Small intestine (tissue), 7 donors: Measurements from ENCODE around the gene BATF. TPM values are rescaled to one million over a fixed set of nuclear protein-coding genes. Genes with fewer than 3 reads are reported as not detected.

ENCODE experiments used
- DNase-seq, 2 donors: peaks; one replicate each; pipeline versions ENCODE4 v3.0.0 to v3.0.0-alpha.2; 2013
- FAIRE-seq: peaks from 2 replicates; lab custom pipeline; 2012; peaks lifted over from hg19 to GRCh38; lab: Jason Lieb, UNC
- H3K27ac ChIP-seq, 3 donors: one replicate each; pipeline ENCODE4 v1.5.1; 2013; ENCODE audit warnings: low read length in 2 of 3, mild to moderate bottlenecking in 2 of 3, control low read depth in 1 of 3, inconsistent platforms in 1 of 3, low read depth in 1 of 3, moderate library complexity in 1 of 3
- H3K27me3 ChIP-seq, 3 donors: one replicate each; pipeline ENCODE4 v1.6.1; 2013; ENCODE audit warnings: low read length in 3 of 3, inconsistent platforms in 1 of 3; ENCODE audit not compliant: control insufficient read depth in 3 of 3, insufficient read depth in 3 of 3
- H3K36me3 ChIP-seq, 3 donors: one replicate each; pipeline ENCODE4 v1.6.1; 2013; ENCODE audit warnings: low read length in 3 of 3, inconsistent platforms in 1 of 3, low read depth in 1 of 3, mild to moderate bottlenecking in 1 of 3, moderate library complexity in 1 of 3; ENCODE audit not compliant: control insufficient read depth in 3 of 3, insufficient read depth in 2 of 3
- H3K4me1 ChIP-seq, 3 donors: one replicate each; pipeline ENCODE4 v1.6.1; 2013; ENCODE audit warnings: low read length in 2 of 3, inconsistent platforms in 1 of 3, low read depth in 1 of 3, mild to moderate bottlenecking in 1 of 3, moderate library complexity in 1 of 3; ENCODE audit not compliant: control insufficient read depth in 3 of 3, insufficient read depth in 2 of 3
- H3K4me3 ChIP-seq, 3 donors: one replicate each; pipeline ENCODE4 v1.5.1; 2013; ENCODE audit warnings: low read length in 3 of 3, control low read depth in 1 of 3, inconsistent platforms in 1 of 3, low read depth in 1 of 3, mild to moderate bottlenecking in 1 of 3, moderate library complexity in 1 of 3
- H3K9me3 ChIP-seq, 2 donors: one replicate each; pipeline ENCODE4 v1.6.1; 2013; ENCODE audit warnings: low read depth in 1 of 2, low read length in 1 of 2; ENCODE audit not compliant: control insufficient read depth in 2 of 2, insufficient read depth in 1 of 2
- WGBS, 3 donors: extraction: QIAGEN DNeasy Blood & Tissue Kit; methylation state at CpG; one replicate each; pipeline ENCODE4 v1.1.7; 2013; 5-methylcytosine and 5-hydroxymethylcytosine counted together
- polyA plus RNA-seq, 4 donors: library from polyadenylated mRNA; stranded (reverse) in 3 of 4; unstranded in 1 of 4; fragments of 200-250 nt in 3 of 4; fragments of 120-200 nt in 1 of 4; gene quantifications; one replicate each; pipeline versions ENCODE4 v1.2.1 to v1.2.3, GENCODE V29; 2013
- donor health status: healthy with polysubstance abuse.
- donor health status: control.
- donor health status: control.
- donor health status: Bipolar disorder and iron deficiency.
- donor health status: healthy.

BATF gene
- polyA plus RNA-seq, 4 donors, result 0.74 to 5.9 (median 4.7) TPM

GRCh38 chr14:75591331-75591946 lies 69.2 kb downstream of the BATF start:
- Histone ChIP-seq H3K27ac (no peak overlapping the region), H3K36me3 (peaks cover 0 to 10% (median 2%) of the 10 kb centered on the region in 3 donors), H3K9me3 (peaks cover 0 to 5% of the 10 kb centered on the region in 2 donors), H3K4me3 (no peak overlapping the region), H3K27me3 (no peaks in the 10 kb centered on the region), H3K4me1 (peaks cover 0 to 2% (median 0%) of the 10 kb centered on the region in 3 donors)
- DNase-seq (peak in 1 of 2 donors; percentile 20), FAIRE-seq (no peak)
- 95 to 100% (median 96%) methylated on average over 1 of the region's 1 CpG for WGBS, 3 donors

- no peak overlapping the region for H3K27ac ChIP-seq
- no peak for FAIRE-seq
- H3K4me1 ChIP-seq, result peaks cover 0 to 2% (median 0%) of the 10 kb centered on the region in 3 donors
- no peak overlapping the region for H3K4me3 ChIP-seq
- H3K27me3 ChIP-seq, result no peaks in the 10 kb centered on the region
- H3K9me3 ChIP-seq, result peaks cover 0 to 5% of the 10 kb centered on the region in 2 donors
- DNase-seq, result no peak
- H3K36me3 ChIP-seq, result peaks cover 0 to 10% (median 2%) of the 10 kb centered on the region in 3 donors
Measured at GRCh38 chr14:75591987-75592575, 69.8 kb downstream of the BATF start.

- Histone ChIP-seq H3K36me3 (peaks cover 0 to 8% (median 0%) of the 10 kb centered on the region in 3 donors), H3K4me1 (peaks cover 0 to 2% (median 0%) of the 10 kb centered on the region in 3 donors), H3K9me3 (peaks cover 0 to 5% of the 10 kb centered on the region in 2 donors), H3K27ac (no peak overlapping the region), H3K4me3 (no peak overlapping the region), H3K27me3 (no peaks in the 10 kb centered on the region)
- no peak for FAIRE-seq
- 95 to 99% (median 95%) methylated on average over 3 of the region's 3 CpGs for WGBS, 3 donors
- DNase-seq, result no peak
Measured at GRCh38 chr14:75595226-75595625, 73.0 kb downstream of the BATF start.

Other genes with a start within 250 kb of the BATF start
- gene FOS, start 243.6 kb upstream of the BATF start, polyA plus RNA-seq, result 1,000 to 10,000 TPM in 1 of 4 donors, 100 to 1,000 TPM in 2, 10 to 100 TPM in 1; 71.6 to 1,102 (median 240) TPM
- gene JDP2, start 94.4 kb upstream of the BATF start, polyA plus RNA-seq, result 10 to 100 TPM; 26.1 to 45.6 (median 42.2) TPM
- gene FLVCR2, start 56.2 kb downstream of the BATF start, polyA plus RNA-seq, result 10 to 100 TPM; 12.6 to 29.7 (median 17.1) TPM
- 10 to 100 TPM in 2 of 4 donors, 1 to 10 TPM in 2; 4.1 to 26.8 (median 14.0) TPM for gene ERG28, start 138.4 kb downstream of the BATF start, polyA plus RNA-seq
- 10 to 100 TPM in 2 of 4 donors, 1 to 10 TPM in 2; 4.6 to 14.8 (median 8.5) TPM for gene TTLL5, start 138.8 kb downstream of the BATF start, polyA plus RNA-seq